ENCODE measurements around the gene NFATC2IP. TPM values are rescaled to one million over a fixed set of nuclear protein-coding genes. Genes with fewer than 3 reads are reported as not detected.

Gene NFATC2IP
- 10 to 100 TPM; 23.2 to 38.1 (median 27.9) TPM for total RNA-seq

- peak; percentile 50 to 85 (median 74) for TF ChIP-seq POLR2AphosphoS5 (IDR thresholded peaks at IDR 0.05)
- TF ChIP-seq CTCF (IDR thresholded peaks at IDR 0.05) = no peak
- TF ChIP-seq POLR2A (IDR thresholded peaks at IDR 0.05) = peak; percentile 19
- Histone ChIP-seq H3K9me3 (no peaks in the 10 kb centered on the region), H3K27ac (peak within 1 kb of the TSS; percentile 78 to 91), H3K4me3 (peak within 1 kb of the TSS; percentile 89 to 96 (median 90)), H3K27me3 (no peaks in the 10 kb centered on the region), H3K36me3 (no peaks in the 10 kb centered on the region), H3K4me1 (peaks cover 0 to 9% of the 10 kb centered on the region in 2 donors)
- DNase-seq (ENCODE audit: low spot score in 2 of 2) = peak; percentile 100
- intact Hi-C loops (cut with DNase I; ENCODE audit: low total_unique reads) = no loop called here
Measured at GRCh38 chr16:28950648-28951409, at the start of gene NFATC2IP. TSS of gene NFATC2IP (plus strand) at chr16:28950937. CDS start at chr16:28951012, 75 bp downstream.

- no peak for DNase-seq (ENCODE audit: low spot score in 2 of 2)
- TF ChIP-seq CTCF (IDR thresholded peaks at IDR 0.05) = no peak
- TF ChIP-seq POLR2AphosphoS5 (IDR thresholded peaks at IDR 0.05) = no peak
- no peak for TF ChIP-seq POLR2A (IDR thresholded peaks at IDR 0.05)
- no peaks in the 10 kb centered on the region for H3K27me3 ChIP-seq
- no peak overlapping the region for H3K4me3 ChIP-seq
- intact Hi-C loops (cut with DNase I; ENCODE audit: low total_unique reads) = no loop called here
- H3K9me3 ChIP-seq = no peaks in the 10 kb centered on the region
- H3K27ac ChIP-seq = no peak overlapping the region
- H3K36me3 ChIP-seq = no peaks in the 10 kb centered on the region
- no peaks in the 10 kb centered on the region for H3K4me1 ChIP-seq
Measured at GRCh38 chr16:28901862-28902261, 48.9 kb upstream of the NFATC2IP start.

DNA sequence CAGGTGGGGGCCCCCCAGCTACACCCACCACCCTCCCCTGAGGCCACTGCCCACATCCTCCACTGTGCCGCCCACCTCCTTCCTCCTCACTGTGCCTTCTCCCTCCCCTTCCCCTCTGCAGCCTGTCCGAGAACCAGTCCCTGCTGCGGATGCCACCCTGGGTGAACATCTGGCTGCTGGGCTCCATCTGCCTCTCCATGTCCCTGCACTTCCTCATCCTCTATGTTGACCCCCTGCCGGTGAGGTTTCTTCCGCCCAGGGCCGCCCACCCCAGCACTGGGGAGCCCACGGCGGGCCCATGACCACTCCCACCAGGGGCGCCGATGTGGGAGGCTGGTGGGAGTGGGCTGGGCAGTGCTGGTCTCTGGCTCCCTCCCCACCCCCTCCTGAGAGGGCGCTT is 47.8 kb upstream of the NFATC2IP start:
- no peaks in the 10 kb centered on the region for H3K9me3 ChIP-seq
- no peaks in the 10 kb centered on the region for H3K27me3 ChIP-seq
- no peak overlapping the region for H3K4me3 ChIP-seq
- no peak for DNase-seq (ENCODE audit: low spot score in 2 of 2)
- H3K4me1 ChIP-seq = no peaks in the 10 kb centered on the region
- H3K27ac ChIP-seq = no peak overlapping the region
- H3K36me3 ChIP-seq = no peaks in the 10 kb centered on the region
- TF ChIP-seq CTCF (IDR thresholded peaks at IDR 0.05) = no peak
- TF ChIP-seq POLR2A (IDR thresholded peaks at IDR 0.05) = no peak
- TF ChIP-seq POLR2AphosphoS5 (IDR thresholded peaks at IDR 0.05) = no peak
- intact Hi-C loops (cut with DNase I; ENCODE audit: low total_unique reads) = no loop called here

DNA sequence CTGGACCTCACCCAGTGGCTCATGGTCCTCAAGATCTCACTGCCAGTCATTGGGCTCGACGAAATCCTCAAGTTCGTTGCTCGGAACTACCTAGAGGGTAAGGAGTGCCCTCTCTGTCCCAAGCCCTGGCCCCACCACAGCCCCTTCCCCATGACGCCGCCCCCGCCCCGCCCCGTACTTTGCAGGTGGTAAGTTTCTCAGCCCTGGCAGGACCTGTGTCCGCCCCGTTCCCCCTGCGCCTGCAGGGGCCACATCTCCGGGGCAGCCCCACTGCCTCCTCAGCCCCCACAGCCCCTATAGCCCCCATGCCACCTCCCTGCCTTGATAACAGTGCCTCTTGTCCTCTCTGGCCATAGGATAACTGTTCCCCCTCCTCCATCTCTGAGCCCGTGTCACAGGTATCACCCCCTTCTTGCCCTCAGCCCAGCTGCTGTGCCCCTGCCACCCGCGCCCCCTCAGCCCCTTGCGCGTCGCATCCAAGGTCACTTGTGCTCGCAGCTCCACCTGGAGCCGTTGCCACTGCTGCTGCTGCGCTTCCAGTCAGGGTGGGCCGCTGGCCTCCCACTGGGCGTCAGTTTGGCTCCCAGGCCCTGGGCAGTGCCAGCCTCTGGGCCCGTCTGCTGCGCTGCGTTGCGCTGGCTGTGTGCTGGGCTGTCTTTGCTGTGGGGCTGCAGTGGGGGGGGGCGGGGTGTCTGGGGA is 47.2 kb upstream of the NFATC2IP start:
- Histone ChIP-seq H3K27me3 (no peaks in the 10 kb centered on the region), H3K27ac (no peak overlapping the region), H3K4me3 (no peak overlapping the region), H3K9me3 (no peaks in the 10 kb centered on the region), H3K36me3 (peaks cover 4% of the 10 kb centered on the region), H3K4me1 (no peaks in the 10 kb centered on the region)
- TF ChIP-seq POLR2AphosphoS5 (IDR thresholded peaks at IDR 0.05) (no peak), CTCF (IDR thresholded peaks at IDR 0.05) (no peak), POLR2A (IDR thresholded peaks at IDR 0.05) (no peak)
- DNase-seq (ENCODE audit: low spot score in 2 of 2) = no peak
- intact Hi-C loops (cut with DNase I; ENCODE audit: low total_unique reads) = no loop called here

DNA sequence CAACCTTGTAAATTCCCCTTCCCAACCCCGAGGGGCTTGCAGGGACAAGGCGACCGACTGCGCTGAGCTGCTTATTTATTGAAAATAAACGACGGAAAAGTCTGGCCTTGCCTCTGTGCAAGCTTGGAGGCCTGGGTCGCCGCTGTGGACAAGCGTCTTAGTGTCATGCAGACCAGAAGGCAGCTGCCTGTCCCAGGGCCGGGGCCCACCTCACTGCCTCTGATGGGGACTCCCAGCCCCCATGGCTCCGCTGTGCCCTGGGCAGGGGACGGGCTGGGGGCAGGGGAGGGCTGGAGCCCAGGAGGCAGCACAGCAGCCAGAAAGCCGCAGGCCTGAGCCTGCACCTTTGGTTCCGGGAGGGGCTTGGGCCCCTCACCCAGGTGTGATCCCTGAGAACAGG is 46.4 kb upstream of the NFATC2IP start:
- peaks cover 4% of the 10 kb centered on the region for H3K36me3 ChIP-seq

More for the DNA sequence above, 46.4 kb upstream of the NFATC2IP start:
- no peak for DNase-seq (ENCODE audit: low spot score in 2 of 2)
- TF ChIP-seq POLR2A (IDR thresholded peaks at IDR 0.05) (no peak), CTCF (IDR thresholded peaks at IDR 0.05) (no peak), POLR2AphosphoS5 (IDR thresholded peaks at IDR 0.05) (no peak)
- Histone ChIP-seq H3K4me3 (no peak overlapping the region), H3K9me3 (no peaks in the 10 kb centered on the region), H3K27ac (no peak overlapping the region), H3K27me3 (no peaks in the 10 kb centered on the region), H3K4me1 (no peaks in the 10 kb centered on the region)
- intact Hi-C loops (cut with DNase I; ENCODE audit: low total_unique reads) = no loop called here
